CD4-positive, alpha-beta T cell treated with Interleukin-17A for 1 hour (primary cell): ENCODE data around the gene TRIM25.

Experiments used
- DNase-seq: peaks from one replicate; pipeline ENCODE4 v3.0.0-alpha.2; 2020

TRIM25 gene

GRCh38 chr17:56851008-56851407 lies 62.8 kb downstream of the TRIM25 start:
- DNase-seq, result no peak

- DNase-seq, result no peak
Observed at GRCh38 chr17:56850591-56850990, 63.3 kb downstream of the TRIM25 start.

- no peak for DNase-seq
Observed at GRCh38 chr17:56849131-56849530, 64.7 kb downstream of the TRIM25 start.

GRCh38 chr17:56847106-56847505 lies 66.7 kb downstream of the TRIM25 start:
- no peak for DNase-seq

- no peak for DNase-seq
Observed at GRCh38 chr17:56845934-56846333, 67.9 kb downstream of the TRIM25 start.

- DNase-seq, result no peak
Observed at GRCh38 chr17:56842577-56842976, 71.3 kb downstream of the TRIM25 start.

- DNase-seq, result no peak
Observed at GRCh38 chr17:56838687-56839086, 75.2 kb downstream of the TRIM25 start.
